Globus pallidus (tissue), 1 donor: ENCODE data around the gene FLT3.
"Not testable (repeated sequence)": the region's sequence is repeated elsewhere in the genome, so short reads cannot be mapped to it uniquely, and the experiment has no call there.

Source experiments
- DNase-seq: peaks from one replicate; pipeline ENCODE4 v3.0.0-alpha.2; 2015; ENCODE audit warnings: low spot score

Gene FLT3

GRCh38 chr13:28100150-28101121, at the start of gene FLT3:
FLT3 (minus strand) TSS chr13:28100576; CDS start chr13:28100510, 66 bp downstream.
- no peak for DNase-seq

GRCh38 chr13:28147495-28147894, 47.1 kb upstream of the FLT3 start:
- DNase-seq, result no peak

- DNase-seq, result no peak
These were observed 44.7 kb upstream of the FLT3 start for GRCh38 chr13:28145049-28145448.

- not testable (repeated sequence) for DNase-seq
These were observed 41.2 kb upstream of the FLT3 start for GRCh38 chr13:28141542-28141941.

- DNase-seq, result no peak
These were observed 40.2 kb upstream of the FLT3 start for GRCh38 chr13:28140433-28141125.

- peak; percentile 80 for DNase-seq
These were observed 38.5 kb upstream of the FLT3 start for GRCh38 chr13:28138756-28139470.

GRCh38 chr13:28138012-28138755, 37.8 kb upstream of the FLT3 start, which contains the start of gene PAN3:
PAN3 (plus strand) TSS chr13:28138545; CDS start chr13:28138658, 113 bp downstream.
- peak; percentile 90 for DNase-seq

GRCh38 chr13:28137596-28137995, 37.2 kb upstream of the FLT3 start:
- no peak for DNase-seq

GRCh38 chr13:28136916-28137315, 36.5 kb upstream of the FLT3 start:
- no peak for DNase-seq

- DNase-seq, result no peak
These were observed 31.3 kb upstream of the FLT3 start for GRCh38 chr13:28131646-28132045.

GRCh38 chr13:28129911-28130693, 29.7 kb upstream of the FLT3 start:
- no peak for DNase-seq

- DNase-seq, result no peak
These were observed 28.6 kb upstream of the FLT3 start for GRCh38 chr13:28128926-28129325.

GRCh38 chr13:28128030-28128429, 27.7 kb upstream of the FLT3 start:
- no peak for DNase-seq

GRCh38 chr13:28121224-28121623, 20.8 kb upstream of the FLT3 start:
- DNase-seq, result no peak

- no peak for DNase-seq
These were observed 19.9 kb upstream of the FLT3 start for GRCh38 chr13:28120317-28120716.

GRCh38 chr13:28117689-28118377, 17.5 kb upstream of the FLT3 start:
- no peak for DNase-seq

GRCh38 chr13:28116736-28117135, 16.4 kb upstream of the FLT3 start:
- no peak for DNase-seq

- DNase-seq, result no peak
These were observed 10.0 kb upstream of the FLT3 start for GRCh38 chr13:28110414-28110813.

- no peak for DNase-seq
These were observed 6.6 kb upstream of the FLT3 start for GRCh38 chr13:28106976-28107375.

- DNase-seq, result not testable (repeated sequence)
These were observed 1.5 kb upstream of the FLT3 start for GRCh38 chr13:28101886-28102285.
